ENCODE measurements around the gene DGKI. TPM values are rescaled to one million over a fixed set of nuclear protein-coding genes. Genes with fewer than 3 reads are reported as not detected.

DGKI gene
- total and polyA plus RNA-seq, 2 of the 13 experiments (the other 11 are each of a cell fraction or from before 2014, with no cell fraction given) = 0.09 to 0.17 TPM

DNA sequence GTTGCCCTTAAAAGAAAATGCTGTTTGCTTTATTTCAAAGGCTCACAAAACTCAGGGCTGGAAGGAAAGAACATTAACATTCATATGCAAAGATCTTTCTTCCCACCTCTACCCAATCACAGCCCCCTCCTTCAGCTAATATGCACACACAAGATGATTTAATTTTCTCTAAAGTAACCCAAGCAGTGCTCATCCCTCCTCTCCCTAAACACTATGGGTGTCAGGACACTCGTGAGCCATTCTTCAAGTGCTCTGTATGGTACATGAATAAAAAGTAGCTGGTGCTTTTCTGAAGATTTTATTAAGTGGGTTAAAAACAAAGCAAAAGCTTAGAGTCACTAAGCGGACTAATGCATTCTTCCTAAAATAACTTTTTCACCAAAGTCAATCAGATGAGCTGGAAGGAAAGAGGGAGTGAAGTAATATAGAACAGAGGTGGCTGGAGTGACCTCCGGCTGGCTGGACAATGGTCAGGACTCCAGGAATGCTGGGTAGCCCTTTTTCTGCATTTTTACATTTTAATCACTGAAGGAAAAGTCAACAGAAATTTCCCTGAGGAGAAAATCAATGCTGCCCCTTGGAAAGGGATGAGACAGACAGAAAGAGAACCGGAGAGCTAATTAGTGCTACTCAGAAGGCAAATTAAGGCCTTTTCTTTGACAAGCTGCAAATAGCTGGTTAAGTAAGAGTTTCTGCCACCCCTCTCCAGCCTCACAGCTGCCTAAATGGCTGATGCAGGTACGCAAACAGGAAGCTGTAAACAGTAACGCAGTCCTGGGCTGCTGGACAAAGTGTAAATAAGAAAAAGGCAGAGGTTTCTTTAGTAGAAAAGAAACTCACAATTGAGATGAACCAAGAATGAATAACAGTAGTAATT lies 6.6 kb downstream of the DGKI start:
- CTCF ChIA-PET (ENCODE audit: low intra/inter-chr PET ratio, low total read pairs) = no interaction called here
- Histone ChIP-seq H4K20me1 (ENCODE audit: insufficient read depth, low read length) (no peaks in the 10 kb centered on the region), H3K9me3 (ENCODE audit: low read length) (no peaks in the 10 kb centered on the region), H3K4me2 (ENCODE audit: low read depth, low read length) (no peak overlapping the region), H2AFZ (ENCODE audit: low read length) (no peak overlapping the region), H3K27me3 (ENCODE audit: control insufficient read depth in 1 of 2, insufficient read depth in 2 of 2, low read length in 2 of 2) (peaks cover 0 to 12% of the 10 kb centered on the region in 2 experiments; a peak in 3 of 5 replicates), H3K4me1 (ENCODE audit: insufficient read depth, low read length) (peaks cover 10% of the 10 kb centered on the region), H3K9ac (ENCODE audit: insufficient read depth, low read depth, low read length) (no peak overlapping the region), H3K36me3 (replicated peaks in 1 of 2; ENCODE audit: control insufficient read depth in 1 of 2, insufficient read depth in 2 of 2, low read length in 2 of 2) (no peaks in the 10 kb centered on the region), H3K4me3 (replicated peaks in 1 of 3; ENCODE audit: insufficient read depth in 1 of 3, low read depth in 2 of 3, low read length in 3 of 3) (no peak overlapping the region), H3K27ac (ENCODE audit: extremely low read length, insufficient read depth, low read length) (no peak overlapping the region), H3K79me2 (ENCODE audit: insufficient read depth, low read length) (no peaks in the 10 kb centered on the region)
- DNase-seq (ENCODE audit: low spot score) = no peak
- 24% methylated on average over 6 of the region's 6 CpGs for WGBS (ENCODE audit: low lambda C conversion rate)
- no TSS peak for BruUV-seq (replicated peaks)
- intact Hi-C loops (cut with micrococcal nuclease; ENCODE audit: unreplicated experiment) (no loop called here), in situ Hi-C loops (cut with HindIII; ENCODE audit: extremely low pct_ligation_motif_present, low pct_unique_long_range_greater_than_20kb) (no loop called here)
- ATAC-seq = peak; percentile 31
- TF ChIP-seq, protein P1, sequence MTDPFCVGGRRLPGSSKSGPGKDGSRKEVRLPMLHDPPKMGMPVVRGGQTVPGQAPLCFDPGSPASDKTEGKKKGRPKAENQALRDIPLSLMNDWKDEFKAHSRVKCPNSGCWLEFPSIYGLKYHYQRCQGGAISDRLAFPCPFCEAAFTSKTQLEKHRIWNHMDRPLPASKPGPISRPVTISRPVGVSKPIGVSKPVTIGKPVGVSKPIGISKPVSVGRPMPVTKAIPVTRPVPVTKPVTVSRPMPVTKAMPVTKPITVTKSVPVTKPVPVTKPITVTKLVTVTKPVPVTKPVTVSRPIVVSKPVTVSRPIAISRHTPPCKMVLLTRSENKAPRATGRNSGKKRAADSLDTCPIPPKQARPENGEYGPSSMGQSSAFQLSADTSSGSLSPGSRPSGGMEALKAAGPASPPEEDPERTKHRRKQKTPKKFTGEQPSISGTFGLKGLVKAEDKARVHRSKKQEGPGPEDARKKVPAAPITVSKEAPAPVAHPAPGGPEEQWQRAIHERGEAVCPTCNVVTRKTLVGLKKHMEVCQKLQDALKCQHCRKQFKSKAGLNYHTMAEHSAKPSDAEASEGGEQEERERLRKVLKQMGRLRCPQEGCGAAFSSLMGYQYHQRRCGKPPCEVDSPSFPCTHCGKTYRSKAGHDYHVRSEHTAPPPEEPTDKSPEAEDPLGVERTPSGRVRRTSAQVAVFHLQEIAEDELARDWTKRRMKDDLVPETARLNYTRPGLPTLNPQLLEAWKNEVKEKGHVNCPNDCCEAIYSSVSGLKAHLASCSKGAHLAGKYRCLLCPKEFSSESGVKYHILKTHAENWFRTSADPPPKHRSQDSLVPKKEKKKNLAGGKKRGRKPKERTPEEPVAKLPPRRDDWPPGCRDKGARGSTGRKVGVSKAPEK (CRISPR knock-in tag; IDR thresholded peaks at IDR 0.05; ENCODE audit: borderline replicate concordance) = no peak
- TF ChIP-seq ZNF563 (CRISPR knock-in tag; IDR thresholded peaks at IDR 0.05) = no peak
- TF ChIP-seq FOXM1 (CRISPR knock-in tag; IDR thresholded peaks at IDR 0.05) = no peak
- no peak for TF ChIP-seq RBM22 (optimal IDR thresholded peaks at IDR 0.05; ENCODE audit: low read length)
- TF ChIP-seq ZKSCAN1 (IDR thresholded peaks at IDR 0.05; ENCODE audit: low read length) = no peak
- no peak for TF ChIP-seq CCDC6 (CRISPR knock-in tag; IDR thresholded peaks at IDR 0.05)
- POLR2A ChIA-PET = no interaction called here
- FAIRE-seq = no peak
